ENCODE measurements around the gene PSME3IP1.

GRCh38 chr16:57151369-57151768, 34.5 kb downstream of the PSME3IP1 start:
- TF ChIP-seq CTCF (IDR thresholded peaks at IDR 0.05) (no peak), POLR2A (IDR thresholded peaks at IDR 0.05) (no peak), POLR2AphosphoS5 (IDR thresholded peaks at IDR 0.05) (no peak)

All from breast epithelium (tissue), 3 donors.